Mononuclear cell (primary cell): Measurements from ENCODE around the gene ADRA2B. TPM values are rescaled to one million over a fixed set of nuclear protein-coding genes. Genes with fewer than 3 reads are reported as not detected.

ENCODE experiments used
- H3K27me3 ChIP-seq: 2 replicates; pipeline ENCODE4 v1.6.0; 2011; ENCODE audit warnings: low read length, control low read depth; ENCODE audit not compliant: insufficient read depth
- H3K4me1 ChIP-seq: 2 replicates; pipeline ENCODE4 v1.5.1; 2011; ENCODE audit warnings: mild to moderate bottlenecking, low read length, control low read depth; ENCODE audit not compliant: insufficient read depth
- H3K4me3 ChIP-seq: 2 replicates; pipeline ENCODE4 v1.5.1; 2011; ENCODE audit warnings: mild to moderate bottlenecking, low read length, moderate library complexity
- H3K9me3 ChIP-seq: 2 replicates; pipeline ENCODE4 v1.5.1; 2011; ENCODE audit warnings: low read depth, mild to moderate bottlenecking, control low read depth, low read length
- total RNA-seq: library from RNA; depleted of rRNA; stranded (reverse); fragments of >200 nt; gene quantifications from one replicate; pipeline ENCODE4 v1.2.3, GENCODE V29; 2012

ADRA2B gene
- total RNA-seq, 1 donor: 1.5 TPM

- Histone ChIP-seq H3K4me1 (peaks cover 12% of the 10 kb centered on the region), H3K4me3 (no peak overlapping the region), H3K27me3 (no peaks in the 10 kb centered on the region), H3K9me3 (no peaks in the 10 kb centered on the region)
Measured at GRCh38 chr2:96117701-96118588, 1.6 kb upstream of the ADRA2B start.

- Histone ChIP-seq H3K4me1 (peaks cover 12% of the 10 kb centered on the region), H3K9me3 (no peaks in the 10 kb centered on the region), H3K4me3 (peak overlapping the region; percentile 35), H3K27me3 (no peaks in the 10 kb centered on the region)
Measured at GRCh38 chr2:96116879-96117533, 635 bp upstream of the ADRA2B start.

GRCh38 chr2:96115631-96116423 lies 544 bp downstream of the ADRA2B start:
- Histone ChIP-seq H3K4me1 (peaks cover 12% of the 10 kb centered on the region), H3K4me3 (no peak overlapping the region), H3K9me3 (no peaks in the 10 kb centered on the region), H3K27me3 (no peaks in the 10 kb centered on the region)

- Histone ChIP-seq H3K27me3 (no peaks in the 10 kb centered on the region), H3K9me3 (no peaks in the 10 kb centered on the region), H3K4me3 (no peak overlapping the region), H3K4me1 (peaks cover 12% of the 10 kb centered on the region)
Measured at GRCh38 chr2:96114903-96115581, 1.3 kb downstream of the ADRA2B start.

- H3K4me1 ChIP-seq: peaks cover 12% of the 10 kb centered on the region
- no peak overlapping the region for H3K4me3 ChIP-seq
- no peaks in the 10 kb centered on the region for H3K27me3 ChIP-seq
- H3K9me3 ChIP-seq: no peaks in the 10 kb centered on the region
Measured at GRCh38 chr2:96114546-96114902, 1.8 kb downstream of the ADRA2B start.

GRCh38 chr2:96113951-96114350 lies 2.4 kb downstream of the ADRA2B start:
- H3K9me3 ChIP-seq: no peaks in the 10 kb centered on the region
- peaks cover 12% of the 10 kb centered on the region for H3K4me1 ChIP-seq
- no peaks in the 10 kb centered on the region for H3K27me3 ChIP-seq
- H3K4me3 ChIP-seq: no peak overlapping the region

- H3K4me3 ChIP-seq: no peak overlapping the region
- H3K9me3 ChIP-seq: no peaks in the 10 kb centered on the region
- H3K27me3 ChIP-seq: no peaks in the 10 kb centered on the region
- peaks cover 12% of the 10 kb centered on the region for H3K4me1 ChIP-seq
Measured at GRCh38 chr2:96113367-96113677, 3.0 kb downstream of the ADRA2B start.

- Histone ChIP-seq H3K4me1 (peaks cover 12% of the 10 kb centered on the region), H3K27me3 (no peaks in the 10 kb centered on the region), H3K4me3 (no peak overlapping the region), H3K9me3 (no peaks in the 10 kb centered on the region)
Measured at GRCh38 chr2:96112501-96113366, 3.6 kb downstream of the ADRA2B start.

- Histone ChIP-seq H3K9me3 (no peaks in the 10 kb centered on the region), H3K27me3 (no peaks in the 10 kb centered on the region), H3K4me1 (peaks cover 5% of the 10 kb centered on the region), H3K4me3 (no peak overlapping the region)
Measured at GRCh38 chr2:96111823-96112500, 4.4 kb downstream of the ADRA2B start.

- Histone ChIP-seq H3K27me3 (no peaks in the 10 kb centered on the region), H3K9me3 (no peaks in the 10 kb centered on the region), H3K4me3 (no peak overlapping the region), H3K4me1 (peaks cover 4% of the 10 kb centered on the region)
Measured at GRCh38 chr2:96111257-96111640, 5.1 kb downstream of the ADRA2B start.

GRCh38 chr2:96110621-96111256 lies 5.6 kb downstream of the ADRA2B start:
- H3K4me3 ChIP-seq: no peak overlapping the region
- no peaks in the 10 kb centered on the region for H3K27me3 ChIP-seq
- H3K9me3 ChIP-seq: no peaks in the 10 kb centered on the region
- H3K4me1 ChIP-seq: no peaks in the 10 kb centered on the region

GRCh38 chr2:96109931-96110511 lies 6.3 kb downstream of the ADRA2B start:
- H3K27me3 ChIP-seq: no peaks in the 10 kb centered on the region

GRCh38 chr2:96109361-96109680 lies 7.0 kb downstream of the ADRA2B start:
- no peak overlapping the region for H3K4me3 ChIP-seq
- H3K4me1 ChIP-seq: no peaks in the 10 kb centered on the region
- no peaks in the 10 kb centered on the region for H3K27me3 ChIP-seq
- no peaks in the 10 kb centered on the region for H3K9me3 ChIP-seq

More at GRCh38 chr2:96109931-96110511, 6.3 kb downstream of the ADRA2B start:
- Histone ChIP-seq H3K4me3 (no peak overlapping the region), H3K4me1 (no peaks in the 10 kb centered on the region), H3K9me3 (no peaks in the 10 kb centered on the region)
